ENCODE results near the gene H3-3A.

DNA sequence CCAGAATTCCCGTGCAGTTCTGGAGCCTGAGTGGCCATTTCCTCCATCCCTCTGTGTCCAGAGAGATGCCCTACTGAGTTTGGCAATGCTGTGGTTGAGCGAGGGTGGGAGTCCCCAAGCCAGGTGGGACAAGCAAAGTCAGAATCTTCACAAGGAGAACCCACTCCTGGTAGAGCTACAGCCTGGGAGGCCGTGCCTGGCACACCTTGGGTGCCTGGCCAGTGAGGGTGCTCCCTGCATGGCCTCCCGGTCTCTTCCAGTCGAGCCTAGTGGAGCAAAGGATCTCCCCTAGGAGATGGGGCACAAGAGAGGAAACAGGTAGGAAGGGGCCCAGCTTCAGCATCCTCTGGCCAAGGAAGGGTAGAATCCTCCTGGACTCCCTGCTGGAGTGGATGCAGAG, 57.9 kb downstream of the H3-3A start:
- TF ChIP-seq, protein P1, sequence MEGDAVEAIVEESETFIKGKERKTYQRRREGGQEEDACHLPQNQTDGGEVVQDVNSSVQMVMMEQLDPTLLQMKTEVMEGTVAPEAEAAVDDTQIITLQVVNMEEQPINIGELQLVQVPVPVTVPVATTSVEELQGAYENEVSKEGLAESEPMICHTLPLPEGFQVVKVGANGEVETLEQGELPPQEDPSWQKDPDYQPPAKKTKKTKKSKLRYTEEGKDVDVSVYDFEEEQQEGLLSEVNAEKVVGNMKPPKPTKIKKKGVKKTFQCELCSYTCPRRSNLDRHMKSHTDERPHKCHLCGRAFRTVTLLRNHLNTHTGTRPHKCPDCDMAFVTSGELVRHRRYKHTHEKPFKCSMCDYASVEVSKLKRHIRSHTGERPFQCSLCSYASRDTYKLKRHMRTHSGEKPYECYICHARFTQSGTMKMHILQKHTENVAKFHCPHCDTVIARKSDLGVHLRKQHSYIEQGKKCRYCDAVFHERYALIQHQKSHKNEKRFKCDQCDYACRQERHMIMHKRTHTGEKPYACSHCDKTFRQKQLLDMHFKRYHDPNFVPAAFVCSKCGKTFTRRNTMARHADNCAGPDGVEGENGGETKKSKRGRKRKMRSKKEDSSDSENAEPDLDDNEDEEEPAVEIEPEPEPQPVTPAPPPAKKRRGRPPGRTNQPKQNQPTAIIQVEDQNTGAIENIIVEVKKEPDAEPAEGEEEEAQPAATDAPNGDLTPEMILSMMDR (IDR thresholded peaks at IDR 0.05) = no peak
- no peak for TF ChIP-seq POLR2A (IDR thresholded peaks at IDR 0.05)
